Body of pancreas (tissue), 4 donors: Measurements from ENCODE around the gene SSTR3. TPM values are rescaled to one million over a fixed set of nuclear protein-coding genes. Genes with fewer than 3 reads are reported as not detected.

Experiments used
- ATAC-seq: fragments of 150-250 bp; one replicate; pipeline ENCODE4 v1.9.1; 2016
- DNase-seq, 4 donors: peaks; one replicate each; pipeline ENCODE4 v3.0.0-alpha.2; 2019
- H3K27ac ChIP-seq, 4 donors: fragments of 200-600 bp; sonication (generic); 1 replicate in 3 of 4; 2 replicates in 1 of 4; pipeline versions ENCODE4 v1.5.1 to v1.6.1; 2016 to 2019; ENCODE audit warnings: mild to moderate bottlenecking in 1 of 4, mixed read lengths in 1 of 4, moderate library complexity in 1 of 4
- H3K27me3 ChIP-seq, 2 donors: fragments of 200-600 bp; sonication (generic); one replicate each; pipeline ENCODE4 v1.6.0; 2016; ENCODE audit warnings: mild to moderate bottlenecking in 1 of 2
- H3K36me3 ChIP-seq, 2 donors: fragments of 200-600 bp; sonication (generic); replicated peaks in 1 of 2; 2 replicates each; pipeline ENCODE4 v1.5.1; 2016; ENCODE audit warnings: low read depth in 2 of 2; ENCODE audit not compliant: insufficient read depth in 1 of 2
- H3K4me1 ChIP-seq: fragments of 200-600 bp; sonication (generic); one replicate; pipeline ENCODE4 v1.6.0; 2016
- H3K4me3 ChIP-seq, 2 donors: fragments of 200-600 bp; sonication (generic); 1 replicate in 1 of 2; 2 replicates in 1 of 2; pipeline ENCODE4 v1.5.1; 2016 to 2019
- H3K9me3 ChIP-seq, 3 donors: fragments of 200-600 bp; sonication (generic); 1 replicate in 2 of 3; 2 replicates in 1 of 3; pipeline ENCODE4 v1.5.1; 2016
- POLR2A ChIP-seq, 3 donors: fragments of 450-650 bp; IDR thresholded peaks; one replicate each; pipeline ENCODE4 v1.6.1; 2016; ENCODE audit warnings: antibody characterized with exemption in 3 of 3, mild to moderate bottlenecking in 2 of 3
- WGBS, 2 donors: methylation state at CpG; one replicate each; pipeline ENCODE4 v1.1.5; 2017; 5-methylcytosine and 5-hydroxymethylcytosine counted together
- intact Hi-C: fragments of 100-400 bp; cut with DNase I; formaldehyde crosslinking; loops from one replicate; pipeline ENCODE4 v1.15.1; 2023
- total RNA-seq, 2 donors: library from RNA; depleted of rRNA; stranded (reverse); fragments of >200 nt; gene quantifications; one replicate each; pipeline ENCODE4 v1.1.0, GENCODE V29; 2016
- TF ChIP-seq, protein P1 (sequence below), 7 experiments: fragments of 450-650 bp in 4 of 7; fragments of 200-600 bp in 3 of 7; sonication (generic) in 3 of 7; IDR thresholded peaks; one replicate each; pipeline ENCODE4 v1.5.1; 2016 to 2019; ENCODE audit warnings: antibody characterized with exemption in 7 of 7

Gene SSTR3
- total RNA-seq, 2 donors from 2014 or later = 1.3 to 4.2 TPM

- H3K27ac ChIP-seq = no peak overlapping the region
- H3K4me1 ChIP-seq = peaks cover 4% of the 10 kb centered on the region
- ATAC-seq = no peak
- H3K36me3 ChIP-seq = no peaks in the 10 kb centered on the region
- H3K9me3 ChIP-seq = peaks cover 0 to 5% (median 0%) of the 10 kb centered on the region in 3 donors
- H3K4me3 ChIP-seq = no peak overlapping the region
- WGBS, 2 donors = 69 to 75% methylated on average over 10 to 14 of the region's 14 CpGs
- TF ChIP-seq, protein P1, sequence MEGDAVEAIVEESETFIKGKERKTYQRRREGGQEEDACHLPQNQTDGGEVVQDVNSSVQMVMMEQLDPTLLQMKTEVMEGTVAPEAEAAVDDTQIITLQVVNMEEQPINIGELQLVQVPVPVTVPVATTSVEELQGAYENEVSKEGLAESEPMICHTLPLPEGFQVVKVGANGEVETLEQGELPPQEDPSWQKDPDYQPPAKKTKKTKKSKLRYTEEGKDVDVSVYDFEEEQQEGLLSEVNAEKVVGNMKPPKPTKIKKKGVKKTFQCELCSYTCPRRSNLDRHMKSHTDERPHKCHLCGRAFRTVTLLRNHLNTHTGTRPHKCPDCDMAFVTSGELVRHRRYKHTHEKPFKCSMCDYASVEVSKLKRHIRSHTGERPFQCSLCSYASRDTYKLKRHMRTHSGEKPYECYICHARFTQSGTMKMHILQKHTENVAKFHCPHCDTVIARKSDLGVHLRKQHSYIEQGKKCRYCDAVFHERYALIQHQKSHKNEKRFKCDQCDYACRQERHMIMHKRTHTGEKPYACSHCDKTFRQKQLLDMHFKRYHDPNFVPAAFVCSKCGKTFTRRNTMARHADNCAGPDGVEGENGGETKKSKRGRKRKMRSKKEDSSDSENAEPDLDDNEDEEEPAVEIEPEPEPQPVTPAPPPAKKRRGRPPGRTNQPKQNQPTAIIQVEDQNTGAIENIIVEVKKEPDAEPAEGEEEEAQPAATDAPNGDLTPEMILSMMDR (IDR thresholded peaks at IDR 0.05) = no peak
- TF ChIP-seq POLR2A (IDR thresholded peaks at IDR 0.05) = no peak
- intact Hi-C loops = no loop called here
- DNase-seq = no peak
- no peaks in the 10 kb centered on the region for H3K27me3 ChIP-seq
Observed at GRCh38 chr22:37258753-37259401, 46.6 kb upstream of the SSTR3 start.

- no peak for DNase-seq
- Histone ChIP-seq H3K4me1 (peaks cover 4% of the 10 kb centered on the region), H3K4me3 (no peak overlapping the region), H3K27me3 (no peaks in the 10 kb centered on the region), H3K9me3 (no peaks in the 10 kb centered on the region), H3K36me3 (no peaks in the 10 kb centered on the region), H3K27ac (no peak overlapping the region)
- no peak for ATAC-seq
- no peak for TF ChIP-seq POLR2A (IDR thresholded peaks at IDR 0.05)
- TF ChIP-seq, protein P1 (IDR thresholded peaks at IDR 0.05) = no peak
- intact Hi-C loops = no loop called here
- WGBS, 2 donors = 74 to 90% methylated on average over 8 to 9 of the region's 9 CpGs
Observed at GRCh38 chr22:37258005-37258752, 45.9 kb upstream of the SSTR3 start.

GRCh38 chr22:37256075-37256726 is 43.9 kb upstream of the SSTR3 start:
- Histone ChIP-seq H3K4me3 (no peak overlapping the region), H3K9me3 (no peaks in the 10 kb centered on the region), H3K4me1 (peaks cover 4% of the 10 kb centered on the region), H3K27ac (no peak overlapping the region), H3K27me3 (no peaks in the 10 kb centered on the region), H3K36me3 (no peaks in the 10 kb centered on the region)
- TF ChIP-seq, protein P1 (IDR thresholded peaks at IDR 0.05) = no peak
- TF ChIP-seq POLR2A (IDR thresholded peaks at IDR 0.05) = no peak
- ATAC-seq (no peak), DNase-seq (no peak)
- intact Hi-C loops = no loop called here
- 48 to 59% methylated on average over 10 of the region's 10 CpGs for WGBS, 2 donors

- no peak for ATAC-seq
- H3K27me3 ChIP-seq = no peaks in the 10 kb centered on the region
- intact Hi-C loops = no loop called here
Observed at GRCh38 chr22:37255558-37256006, 43.3 kb upstream of the SSTR3 start.

More at GRCh38 chr22:37255558-37256006, 43.3 kb upstream of the SSTR3 start:
- Histone ChIP-seq H3K4me3 (no peak overlapping the region), H3K36me3 (no peaks in the 10 kb centered on the region), H3K9me3 (no peaks in the 10 kb centered on the region), H3K4me1 (peaks cover 4% of the 10 kb centered on the region), H3K27ac (no peak overlapping the region)
- no peak for TF ChIP-seq POLR2A (IDR thresholded peaks at IDR 0.05)
- TF ChIP-seq, protein P1 (IDR thresholded peaks at IDR 0.05) = no peak
- DNase-seq = no peak
